ENCODE measurements around the gene SLC6A13. TPM values are rescaled to one million over a fixed set of nuclear protein-coding genes. Genes with fewer than 3 reads are reported as not detected.

The SLC6A13 gene
- total and polyA plus RNA-seq, 2 of the 13 experiments (the other 11 are each of a cell fraction or from before 2014, with no cell fraction given), result 0.05 to 0.15 TPM

- in situ Hi-C loops (cut with HindIII; ENCODE audit: extremely low pct_ligation_motif_present, low pct_unique_long_range_greater_than_20kb) (no loop called here), intact Hi-C loops (cut with micrococcal nuclease; ENCODE audit: unreplicated experiment) (no loop called here)
- 98% methylated on average over 82 of the region's 84 CpGs for WGBS (ENCODE audit: low lambda C conversion rate)
- POLR2A ChIA-PET, result no interaction called here
- FAIRE-seq, result no peak
- BruUV-seq (replicated peaks), result no TSS peak
- no peak for DNase-seq (ENCODE audit: low spot score)
- no peak for ATAC-seq
- no peaks in the 10 kb centered on the region for H3K36me3 ChIP-seq (replicated peaks in 1 of 2; ENCODE audit: control insufficient read depth in 1 of 2, insufficient read depth in 2 of 2, low read length in 2 of 2)
- CTCF ChIA-PET (ENCODE audit: low intra/inter-chr PET ratio, low total read pairs), result no interaction called here
- H2AFZ ChIP-seq (ENCODE audit: low read length), result no peak overlapping the region
- no peaks in the 10 kb centered on the region for H3K79me2 ChIP-seq (ENCODE audit: insufficient read depth, low read length)
- peaks cover 10% of the 10 kb centered on the region for H3K4me1 ChIP-seq (ENCODE audit: insufficient read depth, low read length)
- no peaks in the 10 kb centered on the region for H3K9me3 ChIP-seq (ENCODE audit: low read length)
- no peaks in the 10 kb centered on the region for H3K27me3 ChIP-seq (ENCODE audit: control insufficient read depth in 1 of 2, insufficient read depth in 2 of 2, low read length in 2 of 2)
- no peaks in the 10 kb centered on the region for H4K20me1 ChIP-seq (ENCODE audit: insufficient read depth, low read length)
- H3K4me3 ChIP-seq (replicated peaks in 1 of 3; ENCODE audit: insufficient read depth in 1 of 3, low read depth in 2 of 3, low read length in 3 of 3), result no peak overlapping the region
- no peak overlapping the region for H3K4me2 ChIP-seq (ENCODE audit: low read depth, low read length)
- H3K27ac ChIP-seq (ENCODE audit: extremely low read length, insufficient read depth, low read length), result no peak overlapping the region
- no peak overlapping the region for H3K9ac ChIP-seq (ENCODE audit: insufficient read depth, low read depth, low read length)
- TF ChIP-seq ZNF501 (CRISPR knock-in tag; IDR thresholded peaks at IDR 0.05), result no peak
- no peak for TF ChIP-seq MED1 (CRISPR knock-in tag; IDR thresholded peaks at IDR 0.05)
- TF ChIP-seq ATM (IDR thresholded peaks at IDR 0.05; ENCODE audit: borderline replicate concordance), result no peak
- no peak for TF ChIP-seq ZNF646 (CRISPR knock-in tag; IDR thresholded peaks at IDR 0.05)
- TF ChIP-seq ZNF512 (CRISPR knock-in tag; IDR thresholded peaks at IDR 0.05), result no peak
- TF ChIP-seq SETDB1 (CRISPR knock-in tag; IDR thresholded peaks at IDR 0.05; ENCODE audit: borderline replicate concordance), result no peak
- TF ChIP-seq ZNF691 (CRISPR knock-in tag; IDR thresholded peaks at IDR 0.05; ENCODE audit: borderline replicate concordance, low read depth), result no peak
- no peak for TF ChIP-seq ATF6 (CRISPR knock-in tag; conservative IDR thresholded peaks at IDR 0.05)
- no peak for TF ChIP-seq TERF1 (CRISPR knock-in tag; IDR thresholded peaks at IDR 0.05)
- TF ChIP-seq ATF7-NPFF (CRISPR knock-in tag; IDR thresholded peaks at IDR 0.05; ENCODE audit: low read depth), result no peak
Observed at GRCh38 chr12:203462-204260, 59.0 kb downstream of the SLC6A13 start.
